Testis (tissue), 3 donors: ENCODE measurements around the gene OSBPL3. TPM values are rescaled to one million over a fixed set of nuclear protein-coding genes. Genes with fewer than 3 reads are reported as not detected.

Source experiments
- DNase-seq: peaks from one replicate; pipeline ENCODE4 v3.0.0-alpha.2; 2019
- H3K27ac ChIP-seq, 2 donors: fragments of 200-600 bp; sonication (generic); one replicate each; pipeline ENCODE4 v1.5.1; 2019
- H3K27me3 ChIP-seq: fragments of 200-600 bp; sonication (generic); one replicate; pipeline ENCODE4 v1.5.1; 2019
- H3K36me3 ChIP-seq: fragments of 200-600 bp; sonication (generic); one replicate; pipeline ENCODE4 v1.5.1; 2017; ENCODE audit warnings: low read depth; ENCODE audit errors: missing control alignments
- H3K4me1 ChIP-seq: fragments of 200-600 bp; sonication (generic); one replicate; pipeline ENCODE4 v1.5.1; 2019
- H3K4me3 ChIP-seq, 2 donors: fragments of 200-600 bp; sonication (generic); one replicate each; pipeline ENCODE4 v1.5.1; 2017 to 2019
- H3K9me3 ChIP-seq: fragments of 200-600 bp; sonication (generic); one replicate; pipeline ENCODE4 v1.5.1; 2017
- POLR2A ChIP-seq: fragments of 450-650 bp; IDR thresholded peaks from one replicate; pipeline ENCODE4 v1.6.1; 2017; ENCODE audit warnings: antibody characterized with exemption, mild to moderate bottlenecking, moderate library complexity
- WGBS, 2 donors: methylation state at CpG; one replicate each; pipeline ENCODE4 v1.1.5; 2018; 5-methylcytosine and 5-hydroxymethylcytosine counted together
- intact Hi-C: fragments of 100-400 bp; cut with DNase I; formaldehyde crosslinking; loops from one replicate; pipeline ENCODE4 v1.15.1; 2023; ENCODE audit warnings: low total_unique reads
- polyA plus RNA-seq: library from polyadenylated mRNA; stranded (reverse); fragments of 350-450 nt; fragmentation: Illumina TruSeq; extraction: RNeasy Lipid Tissue Mini Kit (QIAGEN cat#74804); gene quantifications from one replicate; pipeline ENCODE4 v1.2.3, GENCODE V29; 2014; ENCODE audit warnings: low read depth, low replicate concordance; ENCODE audit not compliant: insufficient read depth
- total RNA-seq, 2 donors: library from RNA; depleted of rRNA; stranded (reverse); fragments of >200 nt; gene quantifications; one replicate each; pipeline ENCODE4 v1.2.3, GENCODE V29; 2016
- TF ChIP-seq, protein P1 (sequence below), 3 experiments: fragments of 450-650 bp in 2 of 3; fragments of 200-600 bp in 1 of 3; sonication (generic) in 1 of 3; IDR thresholded peaks; one replicate each; pipeline ENCODE4 v1.5.1; 2016 to 2019; ENCODE audit warnings: antibody characterized with exemption in 3 of 3, mild to moderate bottlenecking in 2 of 3, moderate library complexity in 1 of 3

Gene OSBPL3
- total and polyA plus RNA-seq, 3 donors from 2014 or later: 5.6 to 9.4 (median 6.9) TPM

DNA sequence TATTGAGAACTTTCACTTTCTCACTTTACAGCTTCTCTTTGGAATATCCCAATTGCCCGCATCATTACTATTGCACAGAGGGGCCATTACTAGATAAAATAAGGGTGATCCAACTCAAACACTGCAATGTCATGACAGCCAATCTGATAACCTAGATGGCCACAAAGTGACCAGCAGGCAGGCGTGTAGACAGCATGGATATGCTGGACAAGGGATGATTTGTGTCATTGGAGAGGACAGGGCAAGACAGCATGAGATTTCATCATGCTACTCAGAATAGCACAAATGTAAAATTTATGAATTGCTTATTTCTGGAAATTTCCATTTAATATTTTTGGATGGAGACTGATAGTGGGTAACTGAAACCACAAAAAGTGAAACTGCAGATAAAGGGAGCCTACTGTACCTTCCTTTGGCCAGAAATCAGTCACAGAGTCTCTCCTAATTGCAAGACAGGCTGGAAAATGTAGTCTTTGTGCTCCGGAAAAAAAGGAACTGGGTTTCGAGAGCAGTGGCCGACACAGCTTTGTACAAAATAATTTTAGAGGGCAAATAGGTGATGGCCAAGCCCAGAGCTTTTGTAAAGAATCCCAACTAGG lies 216.6 kb downstream of the OSBPL3 start:
- Histone ChIP-seq H3K27me3 (no peaks in the 10 kb centered on the region), H3K4me1 (no peaks in the 10 kb centered on the region), H3K9me3 (no peaks in the 10 kb centered on the region), H3K4me3 (no peak overlapping the region), H3K36me3 (no peaks in the 10 kb centered on the region), H3K27ac (no peak overlapping the region)
- no peak for DNase-seq
- intact Hi-C loops: no loop called here
- TF ChIP-seq, protein P1, sequence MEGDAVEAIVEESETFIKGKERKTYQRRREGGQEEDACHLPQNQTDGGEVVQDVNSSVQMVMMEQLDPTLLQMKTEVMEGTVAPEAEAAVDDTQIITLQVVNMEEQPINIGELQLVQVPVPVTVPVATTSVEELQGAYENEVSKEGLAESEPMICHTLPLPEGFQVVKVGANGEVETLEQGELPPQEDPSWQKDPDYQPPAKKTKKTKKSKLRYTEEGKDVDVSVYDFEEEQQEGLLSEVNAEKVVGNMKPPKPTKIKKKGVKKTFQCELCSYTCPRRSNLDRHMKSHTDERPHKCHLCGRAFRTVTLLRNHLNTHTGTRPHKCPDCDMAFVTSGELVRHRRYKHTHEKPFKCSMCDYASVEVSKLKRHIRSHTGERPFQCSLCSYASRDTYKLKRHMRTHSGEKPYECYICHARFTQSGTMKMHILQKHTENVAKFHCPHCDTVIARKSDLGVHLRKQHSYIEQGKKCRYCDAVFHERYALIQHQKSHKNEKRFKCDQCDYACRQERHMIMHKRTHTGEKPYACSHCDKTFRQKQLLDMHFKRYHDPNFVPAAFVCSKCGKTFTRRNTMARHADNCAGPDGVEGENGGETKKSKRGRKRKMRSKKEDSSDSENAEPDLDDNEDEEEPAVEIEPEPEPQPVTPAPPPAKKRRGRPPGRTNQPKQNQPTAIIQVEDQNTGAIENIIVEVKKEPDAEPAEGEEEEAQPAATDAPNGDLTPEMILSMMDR (IDR thresholded peaks at IDR 0.05): no peak
- no peak for TF ChIP-seq POLR2A
- WGBS, 2 donors: 46 to 58% methylated on average over 5 of the region's 5 CpGs

DNA sequence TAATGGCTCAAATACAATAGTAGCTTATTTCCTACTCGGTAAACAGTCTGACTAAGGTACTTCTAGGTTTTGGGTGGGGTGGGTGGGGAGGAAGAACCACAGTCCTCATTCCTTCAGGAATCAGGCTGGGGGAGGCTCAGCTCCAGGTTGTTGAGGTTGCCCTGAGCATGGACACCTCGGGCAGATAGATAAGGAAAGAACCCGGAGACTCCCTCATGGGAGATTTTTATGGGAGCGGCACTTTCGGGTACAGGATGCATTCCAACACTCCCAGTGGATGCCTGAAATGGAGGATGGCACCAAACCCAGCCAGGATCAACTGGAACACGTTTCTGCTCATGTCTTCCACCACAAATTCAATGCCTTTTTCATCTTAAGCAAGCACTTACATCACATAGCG lies 217.2 kb downstream of the OSBPL3 start:
- intact Hi-C loops: no loop called here
- TF ChIP-seq POLR2A: no peak
- TF ChIP-seq, protein P1 (IDR thresholded peaks at IDR 0.05): no peak
- no peaks in the 10 kb centered on the region for H3K9me3 ChIP-seq
- no peaks in the 10 kb centered on the region for H3K36me3 ChIP-seq
- H3K4me1 ChIP-seq: peaks cover 5% of the 10 kb centered on the region
- no peak overlapping the region for H3K27ac ChIP-seq
- WGBS, 2 donors: 60 to 70% methylated on average over 7 of the region's 7 CpGs
- DNase-seq: no peak
- no peaks in the 10 kb centered on the region for H3K27me3 ChIP-seq
- no peak overlapping the region for H3K4me3 ChIP-seq

DNA sequence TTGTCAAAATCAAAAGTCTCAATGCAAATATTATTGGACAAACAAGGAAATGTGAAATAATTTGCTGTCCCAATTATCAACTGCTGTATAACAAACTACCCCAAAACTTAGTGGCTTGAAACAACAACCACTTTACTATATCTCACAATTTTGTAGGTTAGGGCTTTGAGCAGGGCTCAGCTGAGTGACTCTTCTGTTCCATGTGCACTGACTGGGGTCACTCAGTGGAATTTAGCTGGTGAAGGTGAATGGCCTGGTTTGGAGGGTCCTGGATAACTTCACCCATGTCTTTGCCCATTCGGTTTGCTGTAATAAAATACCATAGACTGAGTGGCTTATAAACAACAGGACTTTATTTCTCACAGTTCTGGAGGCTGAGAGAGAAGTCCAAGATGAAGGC lies 219.0 kb downstream of the OSBPL3 start:
- TF ChIP-seq POLR2A: no peak
- TF ChIP-seq, protein P1 (IDR thresholded peaks at IDR 0.05): no peak
- WGBS, 2 donors: 89 to 97% methylated on average over 1 of the region's 1 CpG
- H3K27me3 ChIP-seq: no peaks in the 10 kb centered on the region
- peaks cover 6% of the 10 kb centered on the region for H3K4me1 ChIP-seq
- no peaks in the 10 kb centered on the region for H3K9me3 ChIP-seq
- intact Hi-C loops: no loop called here
- no peaks in the 10 kb centered on the region for H3K36me3 ChIP-seq
- no peak overlapping the region for H3K4me3 ChIP-seq
- DNase-seq: no peak
- H3K27ac ChIP-seq: no peak overlapping the region

DNA sequence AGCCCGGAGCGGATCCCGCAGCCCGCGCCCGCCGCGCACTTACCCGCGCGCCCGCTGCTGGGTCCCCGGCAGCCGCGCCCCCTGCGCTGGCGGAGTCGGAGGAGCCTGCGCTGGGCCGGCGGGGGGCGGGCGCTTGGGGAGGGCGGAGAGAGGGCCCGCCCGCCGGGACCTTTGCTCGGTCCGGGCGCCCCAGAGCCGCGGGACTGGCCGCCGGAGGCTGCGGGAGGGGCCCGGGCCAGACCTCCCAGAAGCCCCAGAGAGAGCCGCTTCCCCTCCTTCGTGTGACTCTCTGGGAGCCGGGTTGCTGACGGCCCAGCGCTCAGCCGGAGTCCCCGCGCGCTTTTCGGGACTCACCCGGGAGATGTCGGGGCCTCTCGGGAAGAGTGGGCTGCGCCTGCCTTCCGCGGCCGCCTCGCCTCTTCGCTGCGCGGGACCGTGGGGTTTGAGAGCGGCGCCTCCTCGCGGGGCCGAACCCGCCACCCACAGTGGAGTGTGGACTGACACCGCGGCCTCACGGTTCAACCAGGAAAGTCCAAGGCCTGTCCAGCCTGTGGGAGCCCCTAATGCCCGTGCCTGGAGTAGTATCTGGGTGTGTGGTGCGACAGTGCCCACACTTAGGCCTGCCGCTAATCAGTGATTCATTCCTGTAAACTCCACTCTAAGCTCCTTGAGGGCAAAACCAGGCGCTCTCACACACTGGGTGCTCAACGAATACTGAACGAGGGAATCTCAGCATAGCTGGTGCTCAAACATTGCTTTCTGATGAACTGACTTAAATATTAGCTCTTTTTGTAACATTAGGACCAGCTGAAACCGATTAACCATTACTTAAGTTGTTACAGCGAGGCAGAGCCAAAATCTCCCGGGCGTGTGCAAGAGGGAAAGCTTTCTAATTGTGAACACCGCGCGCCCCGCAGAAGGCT lies 222.4 kb downstream of the OSBPL3 start, which contains the start of gene GSDME:
GSDME (minus strand) TSS at position 112 of the 923 bp plus-strand sequence. CDS start 7,690 bp downstream, outside the sequence.
- Histone ChIP-seq H3K4me3 (peak within 1 kb of the TSS; percentile 71 to 82), H3K4me1 (peaks cover 22% of the 10 kb centered on the region), H3K9me3 (no peaks in the 10 kb centered on the region), H3K36me3 (no peaks in the 10 kb centered on the region), H3K27ac (peak within 1 kb of the TSS; percentile 92), H3K27me3 (no peaks in the 10 kb centered on the region)
- intact Hi-C loops: no loop called here
- DNase-seq: peak; percentile 57
- WGBS, 2 donors: 13 to 16% methylated on average over 13 to 51 of the region's 81 CpGs
- TF ChIP-seq, protein P1 (IDR thresholded peaks at IDR 0.05): no peak
